Measurements from ENCODE around the gene CERS6. TPM values are rescaled to one million over a fixed set of nuclear protein-coding genes. Genes with fewer than 3 reads are reported as not detected.

The CERS6 gene
- total and polyA plus RNA-seq, 2 of the 8 experiments (the other 6 are each of a cell fraction or from before 2014, with no cell fraction given): 6.8 to 28.2 TPM

GRCh38 chr2:168441214-168441872 is 14.7 kb upstream of the CERS6 start:
- Histone ChIP-seq H3K4me3 (ENCODE audit: extremely low read depth in 1 of 4, insufficient read depth in 2 of 4, low read depth in 3 of 4, low read length in 4 of 4) (no peak overlapping the region), H3K4me2 (ENCODE audit: insufficient read depth in 1 of 2, low read depth in 2 of 2, low read length in 2 of 2) (no peak overlapping the region), H3K79me2 (ENCODE audit: control insufficient read depth in 1 of 2, insufficient read depth in 2 of 2, low read length in 2 of 2) (no peaks in the 10 kb centered on the region), H3K27ac (ENCODE audit: low read depth, low read length) (no peak overlapping the region), H3K56ac (replicated peaks; ENCODE audit: insufficient read length, low read depth, low read length) (no peak overlapping the region), H3K36me3 (ENCODE audit: control insufficient read depth in 2 of 4, insufficient read depth in 4 of 4, low read length in 3 of 4) (no peaks in the 10 kb centered on the region), H2BK20ac (ENCODE audit: low read length) (no peak overlapping the region), H3K9me3 (ENCODE audit: insufficient read depth in 2 of 2, low read depth in 1 of 2, low read length in 1 of 2) (no peaks in the 10 kb centered on the region; a peak in 1 of 4 replicates), H3K9ac (replicated peaks in 1 of 4; ENCODE audit: extremely low read depth in 1 of 4, low read depth in 3 of 4, low read length in 3 of 4) (no peak overlapping the region), H2BK12ac (ENCODE audit: low read depth, low read length) (no peak overlapping the region; the same call in 1 of the 2 replicates), H4K8ac (ENCODE audit: extremely low read depth, insufficient read depth, low read length) (no peak overlapping the region), H3K18ac (ENCODE audit: extremely low read depth, low read length) (no peak overlapping the region), H2BK15ac (ENCODE audit: low read length) (no peak overlapping the region), H3K14ac (ENCODE audit: insufficient read length) (no peak overlapping the region), H4K20me1 (replicated peaks in 1 of 2; ENCODE audit: control insufficient read depth in 1 of 2, insufficient read depth in 2 of 2, low read length in 2 of 2) (no peaks in the 10 kb centered on the region), H3K4ac (replicated peaks; ENCODE audit: insufficient read length, low read depth, low read length) (no peak overlapping the region), H3K79me1 (ENCODE audit: low read depth, low read length) (no peaks in the 10 kb centered on the region), H4K5ac (ENCODE audit: insufficient read length, low read depth, low read length) (no peak overlapping the region), H2BK5ac (ENCODE audit: low read depth, low read length) (no peak overlapping the region), H2BK120ac (replicated peaks; ENCODE audit: low read depth, low read length) (no peak overlapping the region), H4K91ac (replicated peaks; ENCODE audit: insufficient read length, low read length) (no peak overlapping the region), H3K4me1 (replicated peaks in 1 of 4; ENCODE audit: control insufficient read depth in 3 of 4, insufficient read depth in 4 of 4, low read length in 3 of 4) (no peaks in the 10 kb centered on the region), H2AFZ (ENCODE audit: low read length) (no peak overlapping the region), H3K23ac (ENCODE audit: insufficient read length) (no peak overlapping the region), H3K23me2 (ENCODE audit: low read depth, low read length) (no peaks in the 10 kb centered on the region), H3K27me3 (replicated peaks in 1 of 4; ENCODE audit: control insufficient read depth in 3 of 4, extremely low read depth in 1 of 4, insufficient read depth in 3 of 4, low read length in 3 of 4) (no peaks in the 10 kb centered on the region), H2AK5ac (ENCODE audit: low read depth, low read length) (no peak overlapping the region; the same call in 1 of the 2 replicates)
- ChIA-PET POLR2A (ENCODE audit: partially characterized antibody) (interaction anchor here (0.9 to 1.6 kb wide), 2 partner anchors 10 to 55 kb away, joined by 3 to 6 read pairs; no protein-coding TSS in a partner anchor), CTCF (ENCODE audit: partially characterized antibody) (interaction anchor here (0.6 to 1.2 kb wide), 4 partner anchors 10 to 269 kb away, joined by 3 to 4 read pairs (median 3); no protein-coding TSS in a partner anchor)
- no peak for TF ChIP-seq SUZ12 (IDR thresholded peaks at IDR 0.05; ENCODE audit: low read length)
- FAIRE-seq (no peak), DNase-seq (ENCODE audit: low read depth in 1 of 2, low spot score in 2 of 2) (no peak)
- 87% methylated on average over 6 of the region's 6 CpGs; no CpG with 5 or more reads in 1 of the 2 experiments for WGBS, 2 experiments (ENCODE audit: extremely low coverage in 1 of 2, insufficient coverage in 1 of 2, insufficient read length in 1 of 2, insufficient replicate concordance in 2 of 2, low coverage in 1 of 2, low lambda C conversion rate in 2 of 2, missing lambda C conversion rate in 1 of 2)
